ENCODE results near the gene CERK. TPM values are rescaled to one million over a fixed set of nuclear protein-coding genes. Genes with fewer than 3 reads are reported as not detected.

The CERK gene
- total and polyA plus RNA-seq, 9 of the 15 experiments (the other 6 are each of a cell fraction or from before 2014, with no cell fraction given): 1.1 to 14.9 (median 8.7) TPM

DNA sequence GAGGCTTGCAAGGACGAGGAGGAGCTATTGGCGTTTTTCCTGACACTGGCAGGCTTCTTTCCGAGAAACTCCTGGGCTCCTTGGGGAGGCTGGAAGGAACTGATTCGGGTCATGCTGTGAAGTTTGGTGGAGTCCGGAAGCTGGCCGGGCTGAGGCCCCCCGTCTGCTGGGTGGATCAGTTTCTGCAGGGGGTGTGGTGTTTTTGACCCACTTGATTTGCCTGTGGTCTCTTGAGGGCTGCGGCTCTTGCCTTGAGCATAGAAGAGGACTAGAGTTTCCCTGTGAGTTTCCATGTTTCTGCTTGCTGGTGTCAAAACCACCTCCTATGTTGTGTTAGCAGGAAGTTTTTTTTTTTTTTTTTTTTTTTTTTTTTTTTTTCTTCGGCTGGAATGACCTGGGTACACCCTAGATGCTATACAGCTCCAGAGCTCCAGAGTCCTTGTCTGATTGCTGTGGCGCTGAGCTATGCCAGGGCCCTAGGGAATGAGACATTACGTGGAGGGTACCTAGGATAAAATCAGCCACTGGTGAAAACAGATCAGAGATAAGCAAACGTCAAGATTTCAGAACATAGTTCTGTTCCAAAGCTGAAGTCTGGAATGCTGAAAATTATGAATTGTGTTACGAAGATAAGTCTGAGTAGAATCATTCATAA, 25.1 kb upstream of the CERK start:
- peak; percentile 32 to 39 (median 36) for DNase-seq (ENCODE audit: extremely low read depth in 1 of 4, low spot score in 3 of 4)
- CTCF ChIA-PET (ENCODE audit: low intra/inter-chr PET ratio): no interaction called here
- H3K4me2 ChIP-seq (ENCODE audit: insufficient read depth, low read length): peak overlapping the region; percentile 94
- BruUV-seq (replicated peaks): TSS peak; percentile 66
- peak overlapping the region; percentile 89 for H2AFZ ChIP-seq (ENCODE audit: low read depth, low read length)
- POLR2A ChIA-PET: interaction anchor here (0.6 to 2.9 kb wide), 19 partner anchors 10 to 768 kb away, joined by 3 to 27 read pairs (median 3); no protein-coding TSS in a partner anchor
- H3K79me2 ChIP-seq (ENCODE audit: control insufficient read depth, insufficient read depth, low read length): peaks cover 56% of the 10 kb centered on the region
- FAIRE-seq: no peak
- H3K9me3 ChIP-seq (replicated peaks; ENCODE audit: control insufficient read depth, insufficient read depth, low read depth, low read length): no peaks in the 10 kb centered on the region
- peak overlapping the region; percentile 96 to 98 for H3K9ac ChIP-seq (ENCODE audit: insufficient read depth in 1 of 2, low read depth in 2 of 2, low read length in 2 of 2)
- intact Hi-C loops (cut with micrococcal nuclease): no loop called here
- H4K20me1 ChIP-seq (replicated peaks; ENCODE audit: control insufficient read depth, insufficient read depth, low read length): no peaks in the 10 kb centered on the region; the same call in 1 of the 2 replicates
- in situ Hi-C loops (cut with MboI): no loop called here
- peak overlapping the region; percentile 92 for H3K27ac ChIP-seq (ENCODE audit: extremely low read depth, low read depth, low read length)
- peak overlapping the region; percentile 90 for H3K4me3 ChIP-seq
- peak; percentile 20; the same call in 2 of the 3 replicates for ATAC-seq
- peaks cover 24% of the 10 kb centered on the region; the same call in 2 of the 3 replicates for H3K36me3 ChIP-seq (ENCODE audit: control insufficient read depth, insufficient read depth, low read length)
- no peaks in the 10 kb centered on the region for H3K9me1 ChIP-seq (ENCODE audit: control insufficient read depth, insufficient read depth, low read length)
- no peaks in the 10 kb centered on the region for H3K27me3 ChIP-seq (ENCODE audit: control insufficient read depth in 2 of 2, insufficient read depth in 2 of 2, low read length in 2 of 2)
- 4% methylated on average over 7 of the region's 13 CpGs for WGBS (ENCODE audit: insufficient coverage, low coverage, missing lambda C conversion rate)
- peaks cover 5 to 10% of the 10 kb centered on the region in 2 experiments; a peak in 4 of 5 replicates for H3K4me1 ChIP-seq (replicated peaks in 1 of 2; ENCODE audit: control insufficient read depth in 2 of 2, insufficient read depth in 2 of 2, low read length in 2 of 2)
- TF ChIP-seq NR2C2 (CRISPR knock-in tag; IDR thresholded peaks at IDR 0.05): no peak
- TF ChIP-seq NR2C2 (tag; IDR thresholded peaks at IDR 0.05): peak; percentile 95
- no peak for TF ChIP-seq TAF1 (IDR thresholded peaks at IDR 0.05; ENCODE audit: control insufficient read depth, extremely low read depth, insufficient read depth, low read length, severe bottlenecking)
- TF ChIP-seq NFATC3 (IDR thresholded peaks at IDR 0.05): no peak
- no peak for TF ChIP-seq DIDO1 (tag; IDR thresholded peaks at IDR 0.05; ENCODE audit: low read depth)
- TF ChIP-seq, protein P1, sequence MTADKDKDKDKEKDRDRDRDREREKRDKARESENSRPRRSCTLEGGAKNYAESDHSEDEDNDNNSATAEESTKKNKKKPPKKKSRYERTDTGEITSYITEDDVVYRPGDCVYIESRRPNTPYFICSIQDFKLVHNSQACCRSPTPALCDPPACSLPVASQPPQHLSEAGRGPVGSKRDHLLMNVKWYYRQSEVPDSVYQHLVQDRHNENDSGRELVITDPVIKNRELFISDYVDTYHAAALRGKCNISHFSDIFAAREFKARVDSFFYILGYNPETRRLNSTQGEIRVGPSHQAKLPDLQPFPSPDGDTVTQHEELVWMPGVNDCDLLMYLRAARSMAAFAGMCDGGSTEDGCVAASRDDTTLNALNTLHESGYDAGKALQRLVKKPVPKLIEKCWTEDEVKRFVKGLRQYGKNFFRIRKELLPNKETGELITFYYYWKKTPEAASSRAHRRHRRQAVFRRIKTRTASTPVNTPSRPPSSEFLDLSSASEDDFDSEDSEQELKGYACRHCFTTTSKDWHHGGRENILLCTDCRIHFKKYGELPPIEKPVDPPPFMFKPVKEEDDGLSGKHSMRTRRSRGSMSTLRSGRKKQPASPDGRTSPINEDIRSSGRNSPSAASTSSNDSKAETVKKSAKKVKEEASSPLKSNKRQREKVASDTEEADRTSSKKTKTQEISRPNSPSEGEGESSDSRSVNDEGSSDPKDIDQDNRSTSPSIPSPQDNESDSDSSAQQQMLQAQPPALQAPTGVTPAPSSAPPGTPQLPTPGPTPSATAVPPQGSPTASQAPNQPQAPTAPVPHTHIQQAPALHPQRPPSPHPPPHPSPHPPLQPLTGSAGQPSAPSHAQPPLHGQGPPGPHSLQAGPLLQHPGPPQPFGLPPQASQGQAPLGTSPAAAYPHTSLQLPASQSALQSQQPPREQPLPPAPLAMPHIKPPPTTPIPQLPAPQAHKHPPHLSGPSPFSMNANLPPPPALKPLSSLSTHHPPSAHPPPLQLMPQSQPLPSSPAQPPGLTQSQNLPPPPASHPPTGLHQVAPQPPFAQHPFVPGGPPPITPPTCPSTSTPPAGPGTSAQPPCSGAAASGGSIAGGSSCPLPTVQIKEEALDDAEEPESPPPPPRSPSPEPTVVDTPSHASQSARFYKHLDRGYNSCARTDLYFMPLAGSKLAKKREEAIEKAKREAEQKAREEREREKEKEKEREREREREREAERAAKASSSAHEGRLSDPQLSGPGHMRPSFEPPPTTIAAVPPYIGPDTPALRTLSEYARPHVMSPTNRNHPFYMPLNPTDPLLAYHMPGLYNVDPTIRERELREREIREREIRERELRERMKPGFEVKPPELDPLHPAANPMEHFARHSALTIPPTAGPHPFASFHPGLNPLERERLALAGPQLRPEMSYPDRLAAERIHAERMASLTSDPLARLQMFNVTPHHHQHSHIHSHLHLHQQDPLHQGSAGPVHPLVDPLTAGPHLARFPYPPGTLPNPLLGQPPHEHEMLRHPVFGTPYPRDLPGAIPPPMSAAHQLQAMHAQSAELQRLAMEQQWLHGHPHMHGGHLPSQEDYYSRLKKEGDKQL (CRISPR knock-in tag; IDR thresholded peaks at IDR 0.05; ENCODE audit: borderline replicate concordance): no peak
- TF ChIP-seq SMC3 (conservative IDR thresholded peaks at IDR 0.05; ENCODE audit: insufficient read depth, low read depth, low read length): no peak
- TF ChIP-seq, protein P2, sequence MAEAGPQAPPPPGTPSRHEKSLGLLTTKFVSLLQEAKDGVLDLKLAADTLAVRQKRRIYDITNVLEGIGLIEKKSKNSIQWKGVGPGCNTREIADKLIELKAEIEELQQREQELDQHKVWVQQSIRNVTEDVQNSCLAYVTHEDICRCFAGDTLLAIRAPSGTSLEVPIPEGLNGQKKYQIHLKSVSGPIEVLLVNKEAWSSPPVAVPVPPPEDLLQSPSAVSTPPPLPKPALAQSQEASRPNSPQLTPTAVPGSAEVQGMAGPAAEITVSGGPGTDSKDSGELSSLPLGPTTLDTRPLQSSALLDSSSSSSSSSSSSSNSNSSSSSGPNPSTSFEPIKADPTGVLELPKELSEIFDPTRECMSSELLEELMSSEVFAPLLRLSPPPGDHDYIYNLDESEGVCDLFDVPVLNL (CRISPR knock-in tag; IDR thresholded peaks at IDR 0.05; ENCODE audit: low read depth): no peak
- no peak for TF ChIP-seq CBX5 (IDR thresholded peaks at IDR 0.05; ENCODE audit: borderline replicate concordance, low read depth)
- TF ChIP-seq ETV6 (IDR thresholded peaks at IDR 0.05; ENCODE audit: borderline replicate concordance in 1 of 2, low read depth in 2 of 2, low read length in 1 of 2): no peak
- no peak for TF ChIP-seq ETV6 (CRISPR knock-in tag; IDR thresholded peaks at IDR 0.05; ENCODE audit: borderline replicate concordance)
- no peak for TF ChIP-seq C11orf30 (IDR thresholded peaks at IDR 0.05; ENCODE audit: low read depth)
- TF ChIP-seq PTBP1 (IDR thresholded peaks at IDR 0.05; ENCODE audit: low read depth, low read length): no peak
